Body of pancreas (tissue), 4 donors: Measurements from ENCODE around the gene S100A4.

ENCODE experiments used
- CTCF ChIP-seq, 7 experiments: fragments of 450-650 bp in 4 of 7; fragments of 200-600 bp in 3 of 7; sonication (generic) in 3 of 7; IDR thresholded peaks; one replicate each; pipeline ENCODE4 v1.5.1; 2016 to 2019; ENCODE audit warnings: antibody characterized with exemption in 7 of 7
- POLR2A ChIP-seq, 3 donors: fragments of 450-650 bp; IDR thresholded peaks; one replicate each; pipeline ENCODE4 v1.6.1; 2016; ENCODE audit warnings: antibody characterized with exemption in 3 of 3, mild to moderate bottlenecking in 2 of 3

GRCh38 chr1:153572569-153573015 lies 27.0 kb upstream of the S100A4 start:
- TF ChIP-seq CTCF (IDR thresholded peaks at IDR 0.05) (peak; percentile 84 to 96 (median 93)), POLR2A (IDR thresholded peaks at IDR 0.05) (no peak)
